NCI-H2227 (cell line): ENCODE data around the gene GPR3.

Source experiments
- DNase-seq: peaks from one replicate; lab custom pipeline; 2025; ENCODE audit not compliant: unreplicated experiment; lab: John Stamatoyannopoulos, UW

GPR3 gene, protein sequence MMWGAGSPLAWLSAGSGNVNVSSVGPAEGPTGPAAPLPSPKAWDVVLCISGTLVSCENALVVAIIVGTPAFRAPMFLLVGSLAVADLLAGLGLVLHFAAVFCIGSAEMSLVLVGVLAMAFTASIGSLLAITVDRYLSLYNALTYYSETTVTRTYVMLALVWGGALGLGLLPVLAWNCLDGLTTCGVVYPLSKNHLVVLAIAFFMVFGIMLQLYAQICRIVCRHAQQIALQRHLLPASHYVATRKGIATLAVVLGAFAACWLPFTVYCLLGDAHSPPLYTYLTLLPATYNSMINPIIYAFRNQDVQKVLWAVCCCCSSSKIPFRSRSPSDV

DNA sequence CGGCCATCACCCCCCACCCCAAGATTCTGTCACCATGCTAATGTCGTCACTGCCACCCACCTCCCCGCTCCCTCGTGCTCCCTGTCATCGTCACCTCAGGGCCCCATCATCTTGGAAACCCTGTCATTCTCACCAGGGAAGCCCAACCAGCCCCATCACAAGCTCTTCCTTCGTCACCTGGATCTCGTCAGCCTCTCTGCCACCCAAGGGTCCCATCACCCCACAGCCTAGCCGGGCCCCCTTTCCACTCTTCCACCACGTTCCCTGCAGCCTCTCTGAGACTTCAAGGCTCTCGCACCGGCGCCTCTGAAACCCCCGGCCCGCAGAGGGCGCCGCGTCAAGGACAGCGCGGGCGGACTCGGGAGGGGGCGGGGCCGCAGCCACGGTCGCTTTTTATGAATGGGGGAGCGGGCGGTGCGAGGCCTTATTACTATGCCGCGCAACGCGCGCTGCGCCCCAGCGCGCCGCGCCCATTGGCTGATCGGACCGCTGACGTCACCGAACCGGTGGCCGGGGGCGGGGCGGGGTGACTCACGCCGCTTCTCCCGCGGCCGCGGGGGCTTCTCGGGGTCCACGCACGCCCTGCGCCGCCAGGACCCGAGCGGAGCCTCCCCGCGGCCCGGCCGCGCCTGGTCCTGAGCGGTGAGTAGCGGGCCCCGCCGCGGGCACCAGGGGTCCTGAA, at the start of gene GPR3:
Gene GPR3 (plus strand): TSS at position 527 of the 682 bp plus-strand sequence. CDS start 1,177 bp downstream, outside the sequence.
- DNase-seq = peak; percentile 97

DNA sequence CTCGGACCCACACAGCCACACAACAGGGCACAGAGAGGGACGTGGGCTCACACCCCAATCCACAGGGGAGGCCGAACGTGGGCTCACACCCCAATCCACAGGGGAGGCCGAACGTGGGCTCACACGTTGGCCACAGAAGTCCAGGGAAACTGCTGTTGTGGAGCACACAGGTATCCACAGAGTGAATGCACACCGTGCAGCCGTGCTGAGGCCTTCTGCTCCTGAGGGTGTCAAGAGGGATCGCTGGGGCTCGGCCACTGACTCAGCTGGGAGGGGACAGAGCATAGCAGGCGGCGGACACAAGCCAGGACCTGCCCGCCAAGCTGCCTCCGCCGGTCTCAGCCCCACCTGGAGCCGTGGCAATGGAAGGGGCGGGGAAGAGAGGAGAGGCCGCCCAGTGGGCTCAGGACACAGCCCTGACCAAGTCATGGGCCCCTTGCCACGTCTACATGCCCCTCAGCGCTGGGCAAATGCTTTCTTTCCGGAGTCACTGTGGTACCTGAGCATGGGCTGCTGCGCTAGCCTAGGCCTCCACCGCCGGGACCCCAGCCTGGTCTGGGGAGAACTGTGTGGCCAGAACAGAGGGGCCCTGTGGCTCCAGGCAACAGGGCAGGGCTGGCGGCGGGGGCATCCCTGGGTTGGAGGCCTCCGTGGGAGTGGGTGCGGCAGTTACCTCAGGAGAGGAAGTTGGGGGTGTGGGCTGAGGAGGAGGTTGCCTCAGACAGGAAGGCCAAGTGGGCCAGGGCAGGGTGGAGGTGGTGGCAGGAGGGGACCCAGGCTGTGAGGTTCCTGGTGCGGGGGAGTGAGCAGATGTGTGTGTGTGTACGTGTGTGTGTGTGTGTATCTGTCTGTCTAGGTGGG, 49.4 kb upstream of the GPR3 start:
- DNase-seq = peak; percentile 51

DNA sequence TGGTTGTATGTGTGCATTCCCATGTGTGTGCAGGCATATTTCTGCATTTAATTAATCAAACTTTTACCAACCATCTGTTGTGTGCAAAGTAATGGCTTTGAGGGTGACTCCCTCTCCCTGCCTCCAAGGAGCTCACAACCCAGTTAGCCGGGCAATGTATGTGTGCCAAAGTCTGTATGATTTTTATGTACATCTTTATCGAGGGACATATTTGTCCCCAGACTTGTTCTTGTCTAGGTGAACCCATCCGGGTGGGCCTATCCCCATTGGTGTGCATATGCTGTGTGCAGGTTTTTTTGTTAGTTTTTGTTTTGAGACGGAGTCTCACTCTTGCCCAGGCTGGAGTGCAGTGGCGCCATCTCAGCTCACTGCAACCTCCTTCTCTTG, 48.8 kb upstream of the GPR3 start:
- DNase-seq = no peak

DNA sequence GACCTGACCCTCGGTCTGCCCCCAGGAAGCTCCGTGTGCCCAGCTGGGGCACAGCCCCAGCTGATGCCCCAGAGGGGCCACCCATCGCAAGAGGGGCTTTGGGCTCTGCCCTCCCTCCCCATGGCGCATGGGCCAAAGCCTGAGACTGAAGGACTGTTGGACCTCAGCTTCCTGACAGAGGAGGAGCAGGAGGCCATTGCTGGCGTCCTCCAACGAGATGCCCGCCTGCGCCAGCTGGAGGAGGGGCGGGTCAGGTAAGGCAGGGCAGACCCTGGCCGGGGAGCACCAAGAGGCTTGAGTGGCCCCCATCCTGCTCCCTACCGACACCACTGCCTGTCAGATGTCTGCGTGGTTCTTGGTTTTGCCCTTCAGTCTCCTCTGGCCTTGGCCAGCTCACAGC, 47.1 kb upstream of the GPR3 start:
- no peak for DNase-seq

DNA sequence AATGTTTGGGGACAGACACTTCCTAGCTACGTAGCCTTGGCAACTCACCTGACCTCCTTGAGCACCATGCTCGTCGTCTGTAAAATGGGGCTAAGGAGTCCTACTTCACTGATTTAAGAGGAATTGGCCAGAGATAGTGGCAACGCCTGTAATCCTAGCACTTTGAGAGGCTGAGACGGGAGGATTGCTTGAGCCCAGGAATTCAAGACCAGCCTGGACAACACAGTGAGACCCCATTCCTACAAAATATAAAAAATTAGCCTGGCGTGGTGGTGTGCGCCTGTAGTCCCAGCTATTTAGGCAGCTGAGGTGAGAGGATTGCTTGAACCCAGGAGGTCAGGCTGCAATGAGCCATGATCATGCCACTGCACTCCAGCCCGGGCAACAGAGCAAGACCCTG, 46.1 kb upstream of the GPR3 start:
- DNase-seq = no peak

DNA sequence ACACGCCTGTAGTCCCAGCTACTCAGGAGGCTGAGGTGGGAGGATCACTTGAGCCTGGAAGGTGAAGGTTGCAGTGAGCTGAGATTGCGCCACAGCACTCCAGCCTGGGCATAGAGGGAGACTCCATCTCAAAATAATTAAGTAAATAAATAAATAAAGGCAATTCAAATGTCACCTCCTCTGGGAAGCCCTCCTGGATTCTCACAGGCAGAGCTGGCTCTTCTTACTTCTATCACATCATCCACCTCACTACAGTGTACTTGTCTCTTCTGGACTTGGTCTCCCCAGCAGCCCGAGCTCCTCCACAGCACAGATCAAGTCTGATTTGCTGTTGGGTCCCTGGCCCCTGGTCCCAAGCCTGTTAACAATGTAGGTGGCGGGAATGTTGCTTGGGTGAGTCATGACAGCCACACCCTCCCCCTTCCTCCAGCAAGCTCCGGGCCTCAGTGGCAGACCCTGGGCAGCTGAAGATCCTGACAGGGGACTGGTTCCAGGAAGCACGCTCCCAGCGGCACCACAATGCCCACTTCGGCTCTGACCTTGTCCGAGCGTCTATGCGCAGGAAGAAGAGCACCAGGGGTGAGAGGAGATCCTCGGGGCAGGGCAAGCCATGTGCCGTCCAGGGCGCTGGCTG, 45.3 kb upstream of the GPR3 start:
- no peak for DNase-seq

DNA sequence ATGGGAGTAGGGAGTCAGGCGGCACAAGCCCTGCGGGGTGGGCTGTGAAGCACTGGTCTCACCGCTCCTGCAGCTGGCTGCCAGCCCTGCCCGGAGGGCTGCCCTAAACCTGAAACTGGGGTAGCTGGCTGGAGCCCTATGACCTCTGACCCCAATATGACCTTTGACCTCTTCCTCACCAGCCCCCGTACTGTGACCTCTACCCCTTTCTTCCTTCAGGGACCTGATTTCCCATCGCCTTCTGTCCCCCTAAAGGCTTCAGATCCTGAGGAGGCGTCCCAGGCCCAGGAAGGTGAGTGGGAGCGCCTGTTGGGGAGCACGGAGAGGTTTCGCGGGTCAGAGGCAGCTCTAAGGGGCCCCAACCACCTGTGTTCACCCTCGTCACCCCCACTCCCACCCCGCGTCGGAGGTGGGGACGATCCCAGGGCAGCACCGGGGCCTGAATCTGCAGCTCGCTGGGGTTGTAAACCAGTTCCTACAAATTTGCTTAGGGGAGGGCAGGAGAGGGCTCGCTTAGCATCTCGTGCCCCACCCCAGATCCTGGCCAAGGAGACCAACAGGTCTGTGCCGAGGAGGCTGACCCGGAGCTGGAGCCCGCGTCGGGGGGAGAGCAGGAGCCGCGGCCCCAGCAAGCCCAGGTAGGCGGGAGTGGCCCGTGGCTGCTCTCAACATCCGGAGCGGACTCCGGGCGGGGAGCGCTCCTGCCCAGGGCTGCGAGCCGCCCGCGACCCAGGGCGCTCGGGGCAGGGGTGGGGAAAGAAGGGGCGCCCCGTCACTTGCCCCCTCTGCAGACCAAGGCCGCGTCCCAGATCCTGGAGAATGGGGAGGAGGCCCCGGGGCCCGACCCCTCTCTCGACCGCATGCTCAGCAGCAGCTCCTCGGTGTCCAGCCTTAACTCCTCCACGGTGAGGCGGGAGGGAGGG, 43.3 kb upstream of the GPR3 start:
- DNase-seq = peak; percentile 85

DNA sequence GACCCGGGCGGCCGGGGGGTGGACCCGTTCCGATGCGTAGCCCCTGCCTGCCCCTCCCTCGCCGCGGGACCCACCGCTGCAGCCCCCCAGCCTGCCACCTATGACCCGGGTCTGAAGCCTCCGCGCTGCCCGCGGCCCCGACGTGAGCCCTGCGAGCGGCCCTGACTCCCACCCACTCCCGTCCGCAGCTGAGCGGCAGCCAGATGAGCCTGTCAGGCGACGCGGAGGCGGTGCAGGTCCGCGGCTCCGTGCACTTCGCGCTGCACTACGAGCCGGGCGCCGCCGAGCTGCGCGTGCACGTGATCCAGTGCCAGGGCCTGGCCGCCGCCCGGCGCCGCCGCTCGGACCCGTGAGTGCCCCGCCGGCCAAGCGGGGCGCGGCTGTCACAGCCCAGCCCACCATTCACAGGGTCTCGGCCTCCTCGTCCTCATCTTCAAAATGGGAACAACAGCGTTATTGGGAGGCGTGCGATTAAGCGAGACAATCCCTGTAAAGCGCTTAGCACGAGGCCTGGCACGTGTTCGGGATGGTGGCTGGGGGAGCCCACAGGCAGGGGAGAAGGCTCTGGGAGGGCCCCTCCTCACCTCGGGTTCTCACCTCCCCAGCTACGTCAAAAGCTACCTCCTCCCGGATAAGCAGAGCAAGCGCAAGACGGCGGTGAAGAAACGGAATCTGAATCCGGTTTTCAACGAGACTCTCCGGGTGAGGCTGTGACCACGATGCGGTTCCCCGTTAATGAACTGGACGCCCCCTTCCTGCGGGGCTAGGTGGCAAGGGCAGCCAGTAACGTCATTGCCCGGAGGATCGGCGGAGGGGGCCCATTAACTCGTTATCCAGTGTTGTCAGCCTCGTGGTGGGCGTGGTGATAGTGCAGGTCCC, 42.4 kb upstream of the GPR3 start:
- peak; percentile 93 for DNase-seq

DNA sequence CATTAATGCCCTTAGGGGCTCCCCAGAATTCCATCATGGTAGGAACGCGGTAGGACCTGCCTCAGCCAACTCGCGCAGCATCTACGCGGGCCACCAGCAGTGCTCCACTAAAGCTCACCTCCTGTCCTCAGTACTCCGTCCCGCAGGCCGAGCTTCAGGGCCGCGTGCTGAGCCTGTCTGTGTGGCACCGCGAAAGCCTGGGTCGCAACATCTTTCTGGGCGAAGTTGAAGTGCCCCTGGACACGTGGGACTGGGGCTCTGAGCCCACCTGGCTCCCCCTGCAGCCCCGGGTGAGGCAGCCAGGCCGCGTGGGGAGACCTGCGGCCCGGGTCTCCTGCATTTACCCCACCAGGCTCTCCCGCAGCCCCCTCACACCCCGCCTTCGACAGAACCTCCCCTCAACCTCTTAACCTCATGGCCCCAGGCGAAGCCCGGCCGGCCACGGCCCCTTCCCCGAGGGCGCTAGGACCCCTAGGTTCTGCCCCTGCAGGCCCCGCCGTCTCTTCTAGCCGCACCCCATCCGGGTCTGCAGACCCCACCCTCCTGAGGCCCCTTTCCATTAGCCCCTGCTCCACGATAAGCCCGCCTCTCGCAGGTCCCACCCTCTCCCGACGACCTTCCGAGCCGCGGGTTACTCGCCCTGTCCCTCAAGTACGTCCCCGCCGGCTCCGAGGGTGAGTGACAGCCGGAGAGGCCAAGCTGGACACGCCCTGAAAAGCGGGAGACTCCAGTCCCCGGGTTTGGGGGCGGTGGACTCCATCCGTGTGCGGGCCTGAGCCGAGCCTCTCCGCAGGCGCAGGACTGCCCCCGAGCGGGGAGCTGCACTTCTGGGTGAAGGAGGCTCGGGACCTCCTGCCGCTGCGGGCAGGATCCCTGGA, 41.5 kb upstream of the GPR3 start:
- no peak for DNase-seq

DNA sequence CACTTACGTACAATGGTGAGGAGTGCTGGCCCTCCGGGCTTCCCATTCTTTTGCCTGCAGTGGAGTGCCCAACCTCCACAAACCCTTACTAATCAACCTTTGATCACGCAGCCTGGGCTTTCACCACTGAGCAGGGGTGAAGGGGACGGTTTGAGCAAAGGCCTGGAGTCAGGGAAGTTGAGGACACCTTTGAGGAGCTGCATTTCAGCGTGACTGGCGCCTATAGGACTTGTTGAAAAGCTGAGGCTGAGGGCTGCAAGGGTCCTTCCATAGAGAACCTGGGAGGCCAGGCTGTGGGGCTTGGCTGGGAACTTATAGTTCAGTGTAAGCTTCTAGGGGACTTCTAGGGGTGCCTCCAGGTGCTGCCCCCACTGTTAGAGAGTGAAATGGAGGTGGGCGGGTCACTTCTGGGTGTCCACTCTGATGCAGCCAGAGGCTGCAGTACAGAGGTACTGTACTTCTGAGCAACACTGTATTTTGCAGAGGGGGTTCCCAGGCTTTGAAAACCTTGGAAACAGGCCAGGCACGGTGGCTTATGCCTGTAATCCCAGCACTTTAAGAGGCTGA, 40.8 kb upstream of the GPR3 start:
- DNase-seq = no peak

DNA sequence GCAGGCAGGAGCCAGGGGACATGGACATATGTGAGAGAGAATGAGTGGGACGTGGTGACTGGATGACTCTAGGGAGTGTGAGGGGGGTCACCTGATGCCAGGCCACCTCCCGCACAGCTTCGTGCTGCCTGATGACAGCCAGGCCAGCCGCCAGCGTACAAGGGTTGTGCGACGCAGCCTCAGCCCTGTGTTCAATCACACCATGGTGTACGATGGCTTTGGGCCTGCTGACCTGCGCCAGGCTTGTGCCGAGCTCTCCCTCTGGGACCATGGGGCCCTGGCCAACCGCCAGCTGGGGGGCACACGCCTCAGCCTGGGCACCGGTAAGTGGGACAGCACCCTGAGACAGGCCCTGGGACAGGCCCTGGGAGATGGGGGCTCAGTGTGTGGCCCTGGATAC, 39.3 kb upstream of the GPR3 start:
- DNase-seq = no peak

DNA sequence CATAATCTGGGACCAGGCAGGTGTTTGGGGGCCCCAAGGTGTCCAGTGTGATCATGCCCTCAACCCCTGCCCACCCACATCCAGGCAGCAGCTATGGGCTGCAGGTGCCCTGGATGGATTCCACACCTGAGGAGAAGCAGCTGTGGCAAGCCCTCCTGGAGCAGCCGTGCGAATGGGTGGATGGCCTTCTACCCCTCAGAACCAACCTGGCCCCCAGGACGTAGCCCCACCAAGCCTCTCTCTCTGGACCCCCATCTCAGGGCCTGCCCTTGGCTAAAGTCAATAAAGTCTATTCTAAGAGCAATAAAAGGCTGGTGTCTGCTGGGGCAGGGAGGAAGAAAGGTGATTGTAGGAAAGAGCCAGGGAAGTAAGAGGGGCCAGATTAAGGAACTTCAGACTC, 38.8 kb upstream of the GPR3 start:
- no peak for DNase-seq

DNA sequence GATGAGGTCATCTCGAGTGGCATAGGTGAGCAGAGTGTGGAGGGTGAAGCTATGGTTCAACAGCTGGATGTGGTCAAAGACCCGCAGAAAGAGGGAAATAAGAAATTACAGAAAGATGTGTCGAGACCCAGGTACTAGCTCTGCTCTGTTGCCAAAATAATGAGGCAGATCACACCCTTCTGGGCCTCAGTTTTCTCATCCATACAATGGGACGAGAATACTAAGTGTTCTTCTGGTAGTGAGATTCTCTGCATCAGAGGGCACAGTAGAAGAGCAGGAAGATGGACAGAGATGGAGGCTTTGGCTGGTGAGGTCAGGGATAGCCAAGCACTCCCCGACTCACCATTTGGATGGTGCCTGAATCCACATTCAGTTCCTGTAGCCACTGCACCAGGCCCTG, 36.7 kb upstream of the GPR3 start:
- no peak for DNase-seq

DNA sequence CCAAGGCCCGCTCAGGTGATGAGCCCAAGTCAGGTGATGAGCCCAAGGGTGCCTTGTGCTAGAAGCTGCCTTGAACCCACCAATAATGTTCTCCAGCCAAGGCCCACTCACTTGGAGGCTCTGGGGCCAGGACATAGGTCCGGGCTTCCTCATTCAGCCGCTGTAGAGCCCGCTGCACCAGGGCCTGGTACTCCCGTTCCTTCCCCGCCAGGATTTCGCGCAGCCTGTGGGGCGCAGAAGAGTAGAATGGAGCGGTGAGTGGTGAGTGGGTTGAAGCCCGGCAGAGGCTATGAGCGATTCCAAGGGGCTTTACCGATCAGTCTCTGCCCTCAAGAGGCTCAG, 36.2 kb upstream of the GPR3 start:
- DNase-seq = no peak

DNA sequence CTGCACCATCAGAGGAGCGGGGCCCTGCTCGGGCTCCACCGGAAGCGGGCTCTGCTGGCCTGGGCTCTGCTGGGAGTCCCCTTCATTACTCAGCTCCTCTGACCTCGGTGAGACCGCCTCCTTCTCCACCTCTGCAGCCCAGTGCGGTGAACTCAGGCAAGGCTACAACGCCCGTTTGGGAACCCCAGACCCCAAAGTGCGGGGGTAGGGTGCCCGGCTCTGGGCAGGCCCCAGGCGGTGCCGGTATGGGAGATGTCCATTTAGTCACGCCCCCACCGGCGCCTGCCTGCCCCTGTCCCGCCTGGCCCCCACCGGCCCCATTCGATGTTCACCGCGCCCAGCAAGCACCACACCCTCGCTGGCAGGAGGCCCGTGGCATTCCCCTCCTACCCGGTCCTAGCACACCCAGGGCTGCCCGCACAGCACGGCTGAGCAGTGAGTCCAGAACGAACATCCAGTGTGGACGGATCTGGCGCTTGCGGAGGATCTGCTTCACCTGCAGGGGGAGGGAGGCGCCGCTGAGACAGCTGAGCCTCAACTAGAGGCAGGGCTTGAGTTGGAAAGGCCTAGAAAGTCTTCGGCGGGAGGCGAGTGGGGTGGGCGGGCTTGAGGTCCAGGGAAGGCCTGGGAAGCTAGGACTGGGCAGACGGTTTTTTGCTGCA, 35.7 kb upstream of the GPR3 start:
- no peak for DNase-seq

DNA sequence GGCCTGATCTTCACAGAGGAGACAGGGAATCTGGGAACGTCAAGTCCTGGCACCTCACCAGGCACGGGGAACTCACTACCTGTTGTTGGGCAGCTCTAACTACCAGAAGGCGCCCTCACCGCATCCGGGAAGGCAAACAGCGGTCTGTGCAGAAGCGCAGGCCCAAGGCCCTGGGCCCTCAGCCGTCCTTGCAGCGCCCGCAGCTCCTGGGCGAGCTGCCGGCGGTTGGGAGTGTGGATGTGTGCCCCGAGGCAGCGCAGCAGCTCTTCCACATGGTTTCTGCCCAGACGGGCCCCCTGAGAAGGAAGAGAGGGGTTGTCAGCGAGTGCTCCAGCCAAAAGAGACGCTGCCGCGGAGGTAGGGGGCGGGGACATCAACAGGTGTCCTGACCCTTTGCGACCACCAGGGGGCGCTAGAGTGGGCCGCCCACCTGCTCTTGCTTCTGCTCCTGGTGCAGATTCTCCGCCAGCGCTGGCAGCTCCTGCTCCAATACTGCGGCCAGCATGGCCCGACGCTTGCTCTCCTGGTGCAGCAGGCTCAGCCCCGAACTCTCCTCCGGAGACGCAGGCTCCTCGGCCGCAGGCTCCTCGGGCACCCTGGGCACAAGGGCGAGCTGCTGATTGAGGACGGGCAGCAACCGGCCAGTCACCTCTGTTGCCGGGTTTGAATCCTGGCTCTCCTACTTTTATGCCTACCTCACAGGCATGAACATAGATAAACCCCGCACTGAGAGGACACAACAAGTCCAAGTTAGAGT, 35.0 kb upstream of the GPR3 start:
- peak; percentile 25 for DNase-seq
